ENCODE measurements around the gene FN3KRP. TPM values are rescaled to one million over a fixed set of nuclear protein-coding genes. Genes with fewer than 3 reads are reported as not detected.

Gene FN3KRP
- total and polyA plus RNA-seq, 2 donors = 19.4 to 40.9 TPM

DNA sequence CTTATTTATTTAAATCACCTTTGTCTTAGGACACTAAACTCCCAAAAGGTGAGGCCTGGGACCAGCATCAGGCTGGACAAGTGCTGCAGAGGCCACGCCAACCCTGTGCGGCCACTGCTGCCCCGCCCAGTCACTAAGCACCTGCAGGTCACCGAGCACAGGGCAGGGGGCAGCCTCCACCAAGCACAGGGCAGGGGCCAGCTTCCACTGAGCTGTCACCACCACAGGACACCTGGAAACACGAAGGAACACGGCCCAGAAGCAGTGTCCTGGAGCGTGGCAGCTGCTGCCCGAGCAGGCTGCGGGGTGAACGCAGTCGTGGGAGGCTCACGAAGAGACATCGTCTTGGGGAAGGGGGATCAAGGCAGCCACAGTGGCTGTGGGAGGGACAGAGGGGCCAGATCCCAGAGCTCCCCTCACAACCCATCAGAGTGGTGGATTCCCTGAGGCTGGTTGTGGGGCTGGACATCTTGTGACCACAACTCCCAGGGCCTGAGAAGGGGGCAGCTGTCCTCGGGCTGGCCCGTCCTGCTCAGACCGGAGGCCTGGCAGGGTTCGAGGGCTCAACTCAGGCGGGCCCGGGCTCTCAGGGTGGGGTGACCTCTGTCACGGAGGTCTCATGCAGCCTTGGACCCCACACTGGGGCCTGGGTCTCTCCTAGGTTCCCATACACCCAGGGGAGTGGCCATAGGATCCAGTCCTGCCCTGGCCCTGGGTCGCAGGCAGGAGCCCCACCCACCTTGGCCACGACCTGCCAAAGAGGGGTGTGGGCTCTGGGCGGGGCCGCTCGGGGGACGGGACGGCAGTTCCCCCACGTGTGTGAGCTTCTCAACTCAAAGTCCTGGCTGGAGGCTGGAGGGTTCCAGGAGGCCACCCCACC is 36.7 kb upstream of the FN3KRP start:
- Histone ChIP-seq H3K36me3 (ENCODE audit: insufficient read depth) (no peaks in the 10 kb centered on the region), H3K27ac (ENCODE audit: low read depth) (no peak overlapping the region), H3K4me1 (ENCODE audit: insufficient read depth) (no peaks in the 10 kb centered on the region), H3K4me3 (ENCODE audit: low read depth, low read length) (no peak overlapping the region)
- WGBS = 86% methylated on average over 28 of the region's 28 CpGs
- DNase-seq (ENCODE audit: extremely low spot score) = no peak

DNA sequence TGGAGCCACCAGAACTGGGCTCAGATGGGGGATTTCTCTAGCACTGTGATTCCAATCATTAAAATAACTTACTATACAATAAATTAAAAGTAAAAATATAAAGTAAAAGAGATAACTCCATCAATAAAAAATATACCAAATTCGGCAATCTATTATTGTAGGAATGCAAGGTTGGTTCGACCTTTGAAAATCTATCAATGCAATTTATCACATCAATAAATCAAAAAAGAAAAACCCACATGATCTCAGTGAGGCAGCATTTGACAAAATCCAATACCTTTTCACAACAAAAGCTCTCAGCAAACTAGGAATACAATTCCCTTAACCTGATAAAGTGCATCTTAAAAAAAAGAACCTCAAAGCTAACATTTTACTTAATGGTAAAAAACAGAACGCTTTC is 35.0 kb upstream of the FN3KRP start:
- WGBS = 94% methylated on average over 3 of the region's 3 CpGs
- H3K36me3 ChIP-seq (ENCODE audit: insufficient read depth) = no peaks in the 10 kb centered on the region
- no peak for DNase-seq (ENCODE audit: extremely low spot score)

DNA sequence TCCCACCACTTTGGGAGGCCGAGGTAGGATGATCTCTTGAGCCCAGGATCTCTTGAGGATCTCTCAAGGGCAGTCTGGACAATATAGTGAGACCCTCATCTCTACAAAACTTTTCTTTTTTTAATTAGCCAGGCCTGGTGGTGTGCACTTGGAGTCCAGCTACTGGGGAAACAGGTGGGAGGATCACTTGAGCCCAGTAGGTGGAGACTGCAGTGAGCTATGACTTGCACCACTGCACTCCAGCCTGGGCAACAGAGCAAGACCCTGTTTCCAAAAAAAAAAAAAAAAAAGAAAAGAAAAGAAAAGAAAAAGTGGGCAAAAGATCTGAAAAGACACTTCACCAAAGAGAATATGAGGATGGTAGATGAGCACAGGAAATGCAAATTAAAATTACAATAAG is 33.0 kb upstream of the FN3KRP start:
- no peak overlapping the region for H3K4me3 ChIP-seq (ENCODE audit: low read depth, low read length)
- no peak for DNase-seq (ENCODE audit: extremely low spot score)
- H3K36me3 ChIP-seq (ENCODE audit: insufficient read depth) = no peaks in the 10 kb centered on the region
- no peak overlapping the region for H3K27ac ChIP-seq (ENCODE audit: low read depth)
- 92% methylated on average over 1 of the region's 1 CpG for WGBS
- no peaks in the 10 kb centered on the region for H3K4me1 ChIP-seq (ENCODE audit: insufficient read depth)

More for the DNA sequence above, 35.0 kb upstream of the FN3KRP start:
- no peaks in the 10 kb centered on the region for H3K4me1 ChIP-seq (ENCODE audit: insufficient read depth)
- H3K4me3 ChIP-seq (ENCODE audit: low read depth, low read length) = no peak overlapping the region
- H3K27ac ChIP-seq (ENCODE audit: low read depth) = no peak overlapping the region

DNA sequence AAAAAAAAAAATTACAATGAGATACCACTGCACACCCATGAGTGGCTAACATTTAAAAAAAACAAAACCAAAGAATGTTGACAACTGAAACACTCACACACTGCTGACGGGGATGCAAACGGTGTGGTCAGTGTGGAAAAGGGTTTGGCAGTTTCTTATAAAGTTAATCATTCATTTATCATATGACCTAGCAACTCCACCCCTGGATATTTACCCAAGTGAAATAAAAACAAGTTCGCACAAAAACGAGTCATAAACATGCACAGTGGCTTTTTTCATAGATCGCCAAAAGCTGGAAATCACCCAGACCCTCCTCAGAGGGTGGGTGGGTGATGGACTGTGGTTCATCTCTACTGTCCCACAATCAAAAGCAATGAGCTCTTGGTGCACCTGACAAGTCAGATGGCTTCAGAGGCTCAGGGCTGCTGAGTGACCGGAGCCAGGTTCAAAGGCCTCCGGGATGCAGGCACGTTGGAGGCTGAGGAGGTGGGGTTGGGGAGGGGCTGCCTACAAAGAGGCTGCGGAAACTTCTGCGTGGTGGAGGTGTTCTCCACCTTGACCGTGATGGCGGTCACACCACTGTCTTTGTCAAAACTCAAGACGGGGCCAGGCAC is 32.2 kb upstream of the FN3KRP start:
- DNase-seq (ENCODE audit: extremely low spot score) = no peak
- H3K4me3 ChIP-seq (ENCODE audit: low read depth, low read length) = no peak overlapping the region
- WGBS = 81% methylated on average over 13 of the region's 13 CpGs

DNA sequence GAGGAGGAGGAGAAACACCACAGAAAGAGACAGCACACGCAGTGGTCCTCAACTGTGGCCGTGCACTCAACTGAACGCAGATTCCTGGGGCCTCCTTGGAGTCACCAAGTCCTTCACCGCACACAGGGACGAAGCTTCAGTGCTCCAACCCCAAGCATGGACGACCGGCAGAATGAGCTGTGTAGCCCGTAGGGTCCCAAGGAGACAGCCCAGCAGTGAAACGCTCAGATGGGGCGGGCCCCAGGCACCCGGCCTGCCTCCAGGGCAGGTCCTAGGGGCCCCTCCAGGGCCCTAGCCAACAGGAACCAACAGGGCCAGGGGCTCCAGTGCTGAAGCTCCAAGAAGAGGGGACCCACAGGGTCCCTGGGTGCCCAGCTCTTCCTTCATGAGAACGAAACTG is 31.2 kb upstream of the FN3KRP start:
- WGBS = 92% methylated on average over 12 of the region's 12 CpGs
- DNase-seq (ENCODE audit: extremely low spot score) = no peak
- Histone ChIP-seq H3K4me1 (ENCODE audit: insufficient read depth) (no peaks in the 10 kb centered on the region), H3K27ac (ENCODE audit: low read depth) (no peak overlapping the region), H3K36me3 (ENCODE audit: insufficient read depth) (no peaks in the 10 kb centered on the region), H3K4me3 (ENCODE audit: low read depth, low read length) (no peak overlapping the region)

More for the DNA sequence above, 32.2 kb upstream of the FN3KRP start:
- H3K4me1 ChIP-seq (ENCODE audit: insufficient read depth) = no peaks in the 10 kb centered on the region
- peak overlapping the region; percentile 48 for H3K27ac ChIP-seq (ENCODE audit: low read depth)
- no peaks in the 10 kb centered on the region for H3K36me3 ChIP-seq (ENCODE audit: insufficient read depth)

DNA sequence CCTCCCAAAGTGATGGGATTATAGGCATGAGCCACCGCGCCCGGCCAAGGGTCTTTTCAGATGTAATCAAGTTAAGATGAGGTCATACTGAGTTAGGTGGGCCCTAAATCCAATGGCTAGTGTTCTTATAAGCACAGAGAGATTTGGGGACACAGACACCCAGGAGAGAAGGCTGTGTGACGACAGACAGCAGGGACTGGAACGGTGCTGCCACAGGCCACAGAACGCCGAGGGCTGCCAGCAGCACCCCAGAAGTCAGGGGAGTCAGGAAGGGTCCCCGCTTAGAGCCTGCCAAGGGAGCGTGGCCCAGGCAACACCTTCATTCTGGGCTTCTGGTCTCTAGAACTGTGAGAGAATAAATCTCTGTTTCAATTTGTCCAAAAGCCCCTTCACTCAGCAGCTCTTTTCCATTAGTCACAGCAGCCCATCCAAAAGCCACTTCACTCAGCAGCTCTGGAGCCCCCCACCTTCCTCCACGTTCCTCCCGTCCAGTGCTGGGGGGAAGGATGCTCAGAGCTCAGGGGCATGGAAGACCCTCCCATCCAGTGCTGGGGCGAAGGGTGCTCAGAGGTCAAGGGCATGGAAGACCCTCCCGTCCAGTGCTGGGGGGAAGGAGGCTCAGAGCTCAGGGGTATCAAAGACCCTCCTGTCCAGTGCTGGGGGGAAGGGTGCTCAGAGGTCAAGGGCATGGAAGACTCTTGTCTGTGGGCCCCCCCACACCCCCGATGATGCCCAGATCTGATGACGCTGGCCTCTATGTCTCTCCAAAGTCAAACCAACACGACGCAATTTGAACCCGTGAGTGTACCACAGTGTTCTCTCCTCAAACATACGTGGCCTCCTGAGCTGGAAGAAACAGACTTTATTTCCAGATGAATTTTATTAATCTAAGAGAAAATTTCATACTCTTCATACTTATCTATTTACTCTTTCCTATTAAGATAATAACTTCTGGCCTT is 29.9 kb upstream of the FN3KRP start:
- Histone ChIP-seq H3K4me3 (ENCODE audit: low read depth, low read length) (no peak overlapping the region), H3K4me1 (ENCODE audit: insufficient read depth) (no peaks in the 10 kb centered on the region), H3K27ac (ENCODE audit: low read depth) (no peak overlapping the region), H3K36me3 (ENCODE audit: insufficient read depth) (no peaks in the 10 kb centered on the region)
- no peak for DNase-seq (ENCODE audit: extremely low spot score)
- 91% methylated on average over 19 of the region's 19 CpGs for WGBS

DNA sequence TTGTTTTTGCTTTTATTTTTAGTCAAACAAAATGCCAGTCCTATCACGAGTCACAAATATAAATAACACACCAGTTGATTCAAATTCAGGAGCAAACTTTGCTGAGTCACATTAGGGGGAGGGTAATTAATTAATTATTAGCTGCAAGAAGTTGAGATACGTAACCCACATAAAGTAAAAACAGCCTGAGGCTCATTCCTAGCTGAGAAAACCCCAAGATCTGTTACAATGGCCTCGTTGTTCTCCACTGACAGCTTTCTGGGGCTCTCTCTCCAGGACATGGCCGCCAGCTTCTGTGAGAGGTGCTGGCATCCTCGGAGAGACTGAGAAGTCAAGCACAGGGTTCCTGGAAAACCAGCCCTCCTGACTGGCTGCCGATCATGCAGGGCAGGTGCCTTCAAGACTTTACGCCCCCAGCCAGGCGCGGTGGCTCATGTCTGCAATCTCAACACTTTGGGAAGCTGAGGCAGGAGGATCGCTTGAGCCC is 29.1 kb upstream of the FN3KRP start:
- H3K4me1 ChIP-seq (ENCODE audit: insufficient read depth) = no peaks in the 10 kb centered on the region
- H3K36me3 ChIP-seq (ENCODE audit: insufficient read depth) = no peaks in the 10 kb centered on the region
- 84% methylated on average over 10 of the region's 10 CpGs for WGBS
- H3K4me3 ChIP-seq (ENCODE audit: low read depth, low read length) = no peak overlapping the region
- H3K27ac ChIP-seq (ENCODE audit: low read depth) = no peak overlapping the region
- DNase-seq (ENCODE audit: extremely low spot score) = no peak

DNA sequence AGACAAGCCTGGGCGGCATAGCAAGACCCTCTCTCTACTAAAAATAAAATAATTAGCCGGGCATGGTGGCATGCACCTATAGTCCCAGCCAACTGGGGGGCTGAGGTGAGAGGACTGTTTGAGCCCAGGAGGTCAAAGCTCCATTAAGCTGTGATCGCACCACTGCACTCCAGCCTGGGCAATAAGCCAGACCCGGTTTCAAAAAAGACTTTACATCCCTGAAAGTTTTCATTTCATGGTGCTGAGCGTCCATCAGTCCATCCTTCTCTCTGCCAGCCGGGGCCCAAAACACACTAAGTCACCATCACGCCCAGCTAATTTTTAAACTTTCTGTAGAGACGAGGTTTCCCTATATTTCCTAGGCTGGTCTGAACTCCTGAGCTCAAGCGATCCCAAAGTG is 28.6 kb upstream of the FN3KRP start:
- Histone ChIP-seq H3K4me3 (ENCODE audit: low read depth, low read length) (no peak overlapping the region), H3K36me3 (ENCODE audit: insufficient read depth) (no peaks in the 10 kb centered on the region), H3K27ac (ENCODE audit: low read depth) (no peak overlapping the region), H3K4me1 (ENCODE audit: insufficient read depth) (no peaks in the 10 kb centered on the region)
- DNase-seq (ENCODE audit: extremely low spot score) = no peak
- WGBS = 95% methylated on average over 9 of the region's 9 CpGs

DNA sequence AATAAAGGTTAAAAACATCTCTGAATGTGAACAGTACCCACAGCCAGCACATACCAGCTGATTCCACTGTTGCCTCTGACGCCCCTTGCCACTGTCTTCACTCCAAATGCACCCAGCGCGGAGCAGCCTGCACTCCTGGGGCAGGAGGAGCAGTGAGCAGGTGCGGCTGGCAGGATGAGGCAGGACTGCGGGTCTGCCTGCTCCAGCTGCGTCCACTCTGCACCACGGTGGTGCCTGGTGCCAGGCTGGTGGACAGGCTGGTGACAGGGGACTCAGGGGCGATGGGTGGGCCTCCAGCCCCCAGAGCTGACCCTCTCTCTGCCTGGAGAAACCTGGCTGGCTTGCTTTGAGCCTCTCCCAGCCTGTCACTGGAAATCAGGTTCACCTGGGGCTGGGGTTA is 27.4 kb upstream of the FN3KRP start:
- 92% methylated on average over 8 of the region's 8 CpGs for WGBS
- H3K4me1 ChIP-seq (ENCODE audit: insufficient read depth) = no peaks in the 10 kb centered on the region
- no peak overlapping the region for H3K4me3 ChIP-seq (ENCODE audit: low read depth, low read length)
- DNase-seq (ENCODE audit: extremely low spot score) = no peak
- no peaks in the 10 kb centered on the region for H3K36me3 ChIP-seq (ENCODE audit: insufficient read depth)
- H3K27ac ChIP-seq (ENCODE audit: low read depth) = no peak overlapping the region

DNA sequence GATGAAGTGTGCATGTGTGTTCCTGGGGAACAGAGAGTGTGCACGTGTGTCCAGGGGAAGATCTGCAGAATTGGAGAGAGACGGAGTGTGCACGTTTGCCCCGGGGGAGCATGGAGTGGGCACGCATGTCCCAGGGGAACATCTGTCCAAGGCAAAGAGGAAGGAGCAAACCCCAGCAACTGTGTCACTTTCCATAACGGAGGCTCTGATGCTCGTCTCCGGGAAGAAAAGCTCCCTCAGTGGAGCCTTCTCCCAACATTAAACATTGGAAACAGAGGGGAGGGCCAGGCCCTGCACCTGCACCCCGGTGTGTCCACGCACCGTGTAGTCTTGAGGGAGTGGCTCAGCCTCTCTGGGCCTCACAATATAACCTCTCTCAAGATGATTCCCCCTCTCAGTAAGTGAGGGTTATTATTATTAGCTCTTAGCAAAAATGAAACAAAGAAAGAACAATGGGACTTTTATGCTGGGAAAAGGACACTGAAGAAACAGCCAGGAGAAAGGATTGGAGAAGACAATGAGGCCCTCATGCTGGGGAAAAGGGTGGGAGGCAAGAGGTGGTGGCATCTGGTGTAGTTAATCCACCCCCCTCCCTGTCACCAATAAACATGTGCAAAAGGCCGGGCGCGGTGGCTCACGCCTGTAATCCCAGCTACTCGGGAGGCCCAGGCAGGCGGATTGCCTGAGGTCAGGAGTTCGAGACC is 25.6 kb upstream of the FN3KRP start:
- WGBS = 81% methylated on average over 18 of the region's 18 CpGs

DNA sequence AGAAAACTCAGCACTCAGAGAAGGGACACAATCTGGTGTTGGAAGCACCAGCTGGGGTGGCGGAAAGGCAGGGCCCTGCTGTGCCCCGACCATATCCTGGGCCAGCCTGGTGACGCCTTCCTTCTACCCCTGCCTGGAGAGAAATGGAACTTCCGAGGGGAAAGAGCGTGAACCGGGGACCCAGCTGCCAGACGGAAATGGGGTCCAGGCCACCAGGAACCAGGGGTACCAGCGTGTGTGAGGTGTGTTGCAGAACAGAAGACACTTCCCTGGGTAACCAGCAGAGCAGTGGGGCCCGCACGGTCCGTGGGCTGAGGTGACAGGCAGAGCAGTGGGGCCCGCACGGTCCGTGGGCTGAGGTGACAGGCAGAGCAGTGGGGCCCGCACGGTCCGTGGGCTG is 24.8 kb upstream of the FN3KRP start:
- Histone ChIP-seq H3K27ac (ENCODE audit: low read depth) (no peak overlapping the region), H3K4me1 (ENCODE audit: insufficient read depth) (no peaks in the 10 kb centered on the region), H3K4me3 (ENCODE audit: low read depth, low read length) (no peak overlapping the region), H3K36me3 (ENCODE audit: insufficient read depth) (no peaks in the 10 kb centered on the region)
- no peak for DNase-seq (ENCODE audit: extremely low spot score)
- WGBS = 93% methylated on average over 14 of the region's 17 CpGs

More for the DNA sequence above, 25.6 kb upstream of the FN3KRP start:
- DNase-seq (ENCODE audit: extremely low spot score) = no peak
- no peaks in the 10 kb centered on the region for H3K4me1 ChIP-seq (ENCODE audit: insufficient read depth)
- no peaks in the 10 kb centered on the region for H3K36me3 ChIP-seq (ENCODE audit: insufficient read depth)
- no peak overlapping the region for H3K4me3 ChIP-seq (ENCODE audit: low read depth, low read length)
- H3K27ac ChIP-seq (ENCODE audit: low read depth) = no peak overlapping the region

DNA sequence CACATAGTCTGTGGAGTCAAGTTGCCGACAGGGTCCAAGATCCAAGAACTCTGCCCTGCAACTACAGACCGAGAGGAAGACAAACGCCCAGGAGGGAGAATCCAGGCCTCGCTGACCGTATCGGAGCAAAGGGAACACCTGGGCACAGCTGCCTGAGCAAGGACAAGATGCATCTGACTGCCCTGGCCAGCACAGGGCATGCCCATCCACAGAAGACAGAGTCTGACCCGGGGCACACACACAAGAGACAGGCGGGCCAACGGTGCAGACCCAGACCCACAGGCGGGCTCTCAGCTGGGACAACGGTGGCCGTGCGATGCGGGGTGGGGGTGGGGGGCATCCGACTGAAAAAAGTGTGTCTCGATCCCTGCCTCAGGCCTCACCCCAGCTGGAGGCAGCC is 24.2 kb upstream of the FN3KRP start:
- 82% methylated on average over 16 of the region's 16 CpGs for WGBS
- H3K27ac ChIP-seq (ENCODE audit: low read depth) = no peak overlapping the region
- no peaks in the 10 kb centered on the region for H3K4me1 ChIP-seq (ENCODE audit: insufficient read depth)
- H3K36me3 ChIP-seq (ENCODE audit: insufficient read depth) = no peaks in the 10 kb centered on the region
- H3K4me3 ChIP-seq (ENCODE audit: low read depth, low read length) = no peak overlapping the region
- DNase-seq (ENCODE audit: extremely low spot score) = no peak

Measured in urinary bladder (tissue), 4 donors.